HG03558 (cell line): ENCODE results near the gene PRDM16.
"Not testable (repeated sequence)": the region's sequence is repeated elsewhere in the genome, so short reads cannot be mapped to it uniquely, and the experiment has no call there.

ENCODE experiments used
- ATAC-seq: cut with Tn5 transposase; IDR thresholded peaks from one replicate; pipeline ENCODE4 v1.9.1; 2021; ENCODE audit warnings: moderate number of reproducible peaks; ENCODE audit not compliant: unreplicated experiment; ENCODE audit errors: extremely low read depth

The PRDM16 gene

DNA sequence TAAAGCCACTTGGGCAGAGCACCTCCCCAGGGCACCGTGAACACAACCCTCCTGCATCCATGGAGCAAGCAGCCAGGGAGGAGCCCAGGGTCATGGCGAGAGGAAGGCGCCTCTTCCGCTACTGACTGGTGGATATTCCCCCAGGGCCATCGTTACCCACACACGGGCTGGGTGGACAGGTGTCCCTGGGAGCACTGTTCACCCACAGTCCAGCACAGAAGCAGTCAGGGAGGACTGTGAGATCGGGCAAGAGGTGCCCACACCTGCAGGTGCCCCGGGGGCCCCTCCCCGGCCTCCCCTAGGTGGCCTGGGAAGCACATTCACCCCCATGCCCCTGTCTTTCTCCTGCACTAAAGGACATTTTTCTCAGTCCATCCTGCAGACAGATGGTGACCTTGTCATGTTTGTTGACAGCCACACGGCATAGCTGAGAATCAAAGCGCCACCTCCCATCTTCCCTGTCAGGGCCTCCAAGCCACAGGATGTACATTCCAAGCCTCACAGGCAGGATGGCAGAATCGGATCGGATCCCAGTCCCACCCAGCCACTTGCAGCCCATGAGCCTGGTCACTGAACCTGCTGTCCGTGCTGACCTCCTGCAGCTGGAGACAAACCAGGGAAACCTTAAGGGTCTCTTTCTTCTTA is 160.2 kb downstream of the PRDM16 start:
- ATAC-seq, result no peak

GRCh38 chr1:3230553-3230952 is 161.6 kb downstream of the PRDM16 start:
- no peak for ATAC-seq

- ATAC-seq, result no peak
These were observed 162.2 kb downstream of the PRDM16 start for GRCh38 chr1:3231245-3231644.

- no peak for ATAC-seq
These were observed 162.8 kb downstream of the PRDM16 start for GRCh38 chr1:3231826-3232225.

DNA sequence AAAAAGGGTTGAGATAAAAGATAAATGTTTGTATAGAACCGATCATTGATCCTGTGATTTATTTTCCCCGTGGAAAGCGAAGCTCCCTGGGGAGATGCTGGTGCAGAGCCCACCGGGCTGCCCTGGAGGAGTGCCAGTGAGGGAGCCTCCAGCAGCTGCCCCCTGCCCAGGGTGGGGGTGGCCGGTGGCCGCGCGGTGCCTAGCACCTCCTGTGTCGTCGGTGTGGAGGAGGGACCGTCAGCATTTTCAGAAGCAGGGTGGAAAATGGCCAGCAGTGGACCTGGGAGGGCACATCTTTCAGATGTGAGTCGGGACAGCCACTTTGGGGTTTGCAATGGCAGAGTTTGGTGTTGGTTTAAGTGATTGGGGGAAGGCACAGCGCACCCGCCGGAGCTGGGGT is 164.0 kb downstream of the PRDM16 start:
- no peak for ATAC-seq

- ATAC-seq, result no peak
These were observed 164.5 kb downstream of the PRDM16 start for GRCh38 chr1:3233551-3233950.

- ATAC-seq, result no peak
These were observed 165.3 kb downstream of the PRDM16 start for GRCh38 chr1:3234281-3234680.

DNA sequence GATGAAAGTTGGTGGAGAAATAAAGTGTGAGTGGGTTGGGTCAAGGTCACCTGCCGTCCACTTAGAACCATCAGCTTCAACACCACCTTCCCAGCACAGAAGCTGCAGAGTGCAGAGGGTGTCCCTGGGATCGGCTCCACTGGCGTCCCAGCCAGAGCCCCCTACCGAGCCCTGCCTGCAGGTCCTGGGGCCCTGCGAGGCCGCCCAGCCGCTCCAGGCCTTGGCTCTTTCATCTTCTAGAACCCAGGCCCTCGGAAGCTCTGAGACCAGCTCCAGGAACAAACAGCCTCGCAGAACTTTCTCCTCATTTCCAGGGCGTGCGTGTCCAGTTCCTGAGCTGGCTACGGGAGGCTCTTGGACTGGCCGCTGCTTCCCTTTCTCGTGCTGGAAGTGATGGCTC is 166.0 kb downstream of the PRDM16 start:
- ATAC-seq, result no peak

DNA sequence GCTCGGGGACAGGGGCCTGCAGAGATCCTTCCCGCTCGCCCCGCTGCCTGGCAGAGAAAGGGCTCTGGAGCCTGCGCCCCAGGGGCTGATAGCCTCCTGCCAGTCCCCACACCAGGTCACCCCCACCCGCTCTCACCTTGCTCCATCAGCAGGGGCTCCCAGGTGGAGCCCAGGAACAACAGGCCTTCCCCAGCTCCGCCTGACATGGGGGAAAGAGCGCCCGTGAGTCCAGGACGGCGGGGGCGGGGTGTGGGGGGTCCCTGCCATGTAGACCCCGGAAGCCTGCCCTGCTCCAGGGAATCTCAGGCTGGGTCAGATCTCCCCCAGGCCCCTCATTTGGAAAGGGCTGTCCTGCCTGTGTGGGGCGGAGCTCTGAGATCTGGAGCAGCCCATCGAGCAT is 166.5 kb downstream of the PRDM16 start:
- ATAC-seq, result no peak

DNA sequence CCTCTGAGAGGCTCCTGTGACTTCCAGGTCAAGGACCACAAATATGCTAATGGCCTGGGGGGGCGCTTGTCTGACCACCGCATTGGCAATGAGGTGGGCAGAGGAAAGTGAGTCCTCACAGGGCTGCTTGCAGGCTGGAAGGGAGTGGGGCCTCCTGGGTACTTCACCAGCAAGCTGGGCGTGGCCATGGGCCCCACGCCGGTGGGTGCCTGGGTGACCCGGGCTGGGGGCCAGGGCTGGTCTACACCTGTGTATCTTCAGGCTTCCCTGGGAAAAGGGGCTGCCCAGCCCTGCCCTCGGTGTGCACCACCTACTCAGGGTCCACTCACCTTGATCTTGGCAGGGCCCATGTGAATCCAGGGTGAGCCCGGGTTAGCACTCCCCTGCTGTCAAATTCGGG is 167.4 kb downstream of the PRDM16 start:
- ATAC-seq, result no peak

DNA sequence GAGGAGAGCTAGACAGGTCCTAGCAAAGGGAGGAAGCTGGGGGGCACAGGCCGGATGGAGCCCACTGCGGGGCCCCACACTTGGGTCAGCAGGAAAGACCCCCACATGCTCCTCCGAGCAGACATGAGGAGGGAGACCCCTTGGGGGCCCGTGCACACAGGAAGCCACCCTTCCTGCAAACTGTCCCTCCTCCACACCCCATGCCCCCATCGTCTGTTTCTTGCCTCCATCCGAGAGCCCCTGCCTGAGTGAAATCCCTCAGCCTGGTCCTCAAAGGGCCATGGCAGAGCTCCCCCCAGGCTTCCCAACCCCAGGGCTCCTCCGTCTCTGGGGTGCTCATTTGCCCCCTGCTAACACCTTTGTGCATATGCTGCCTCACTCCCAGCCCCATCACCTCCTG is 168.0 kb downstream of the PRDM16 start:
- no peak for ATAC-seq

GRCh38 chr1:3237570-3237969 is 168.6 kb downstream of the PRDM16 start:
- ATAC-seq, result no peak

GRCh38 chr1:3237994-3238702 is 169.1 kb downstream of the PRDM16 start:
- no peak for ATAC-seq

GRCh38 chr1:3238703-3239278 is 169.8 kb downstream of the PRDM16 start:
- no peak for ATAC-seq

DNA sequence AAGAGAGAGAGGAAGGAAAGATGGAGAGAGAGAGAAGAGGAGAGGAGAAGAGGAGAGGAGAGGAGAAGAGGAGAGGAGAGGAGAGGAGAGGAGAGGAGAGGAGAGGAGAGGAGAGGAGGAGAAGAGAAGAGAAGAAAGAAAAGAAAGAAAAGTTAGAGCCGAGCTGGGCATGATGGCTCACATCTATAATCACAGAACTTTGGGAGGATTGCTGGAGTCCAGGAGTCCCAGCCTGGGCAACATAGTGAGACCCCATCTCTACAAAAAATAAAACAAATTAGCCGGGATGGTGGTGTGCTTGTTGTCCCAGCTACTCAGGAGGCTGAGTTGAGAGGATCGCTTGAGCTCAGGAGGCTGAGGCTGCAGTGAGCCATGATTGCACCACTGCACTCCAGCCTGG is 171.0 kb downstream of the PRDM16 start:
- not testable (repeated sequence) for ATAC-seq

DNA sequence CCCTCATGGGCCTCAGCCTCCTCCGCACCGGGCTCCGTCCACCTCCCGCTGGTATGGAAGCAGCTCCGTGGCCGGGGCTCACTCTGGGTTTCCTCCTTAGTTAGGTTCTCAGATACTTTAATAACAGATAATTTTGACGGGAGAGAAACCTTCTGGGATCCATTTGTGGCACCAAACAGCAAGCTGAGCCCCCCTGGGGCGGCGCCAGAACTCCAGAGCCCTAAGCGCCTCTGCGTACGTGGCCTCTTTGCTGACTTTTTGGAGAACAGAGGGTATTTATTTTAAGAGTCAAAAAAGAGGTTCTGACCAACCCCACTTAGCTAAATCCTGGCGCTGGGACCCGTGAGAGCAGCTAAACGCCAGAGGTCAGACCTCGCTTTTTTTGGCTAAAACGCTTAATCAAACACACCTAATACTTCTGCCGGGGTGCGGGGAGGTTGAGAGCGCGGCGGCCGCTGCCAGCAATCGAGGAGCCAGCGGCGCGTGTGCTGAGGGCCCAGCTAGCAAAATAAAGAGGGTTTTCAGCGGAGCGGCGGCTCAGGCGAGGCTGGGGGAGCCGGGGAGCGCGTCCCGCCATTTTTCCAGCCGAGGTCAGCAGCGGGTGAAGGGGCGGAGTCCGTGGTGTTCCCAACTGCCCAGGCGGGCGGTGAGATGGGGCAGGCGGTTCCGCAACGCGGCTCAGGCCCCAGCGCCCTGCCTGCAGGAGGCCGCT is 171.7 kb downstream of the PRDM16 start:
- no peak for ATAC-seq

- no peak for ATAC-seq
These were observed 172.2 kb downstream of the PRDM16 start for GRCh38 chr1:3241236-3241550.

DNA sequence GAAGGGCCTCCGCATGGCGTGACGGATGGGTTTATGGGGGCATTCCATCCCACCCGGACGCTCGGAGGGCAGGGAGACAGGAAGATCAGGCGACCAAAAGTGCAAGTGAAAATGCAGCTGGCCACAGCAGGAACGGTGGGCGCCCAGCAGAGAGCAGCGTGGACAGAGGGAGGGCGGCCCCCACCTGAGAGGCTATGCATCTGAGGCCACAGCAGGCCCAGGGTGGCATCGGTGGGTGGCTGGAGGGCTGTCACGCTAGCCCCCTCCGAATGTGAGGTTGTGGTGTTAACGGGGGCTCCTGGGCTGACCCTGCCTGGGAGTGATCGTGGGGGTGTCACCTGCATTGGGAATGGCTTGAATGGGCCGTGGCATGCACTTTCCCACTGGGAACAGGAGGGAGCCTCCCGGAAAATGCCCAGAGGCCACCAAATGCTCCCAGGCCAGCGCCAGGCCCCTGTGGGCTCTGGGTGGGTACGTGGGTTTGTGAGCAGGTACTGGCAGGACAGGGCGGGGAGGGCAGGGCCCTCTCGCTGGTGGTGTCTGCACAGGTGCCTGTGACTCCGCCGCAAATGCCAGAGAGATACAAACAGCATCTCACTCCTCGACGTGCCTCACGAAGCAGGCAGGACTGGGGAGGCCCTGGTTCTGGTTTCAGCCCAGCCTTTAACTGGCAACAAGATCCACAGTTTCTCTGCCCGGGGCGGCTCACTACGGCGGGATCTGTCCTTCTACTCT is 172.8 kb downstream of the PRDM16 start:
- ATAC-seq, result no peak

- no peak for ATAC-seq
These were observed 173.6 kb downstream of the PRDM16 start for GRCh38 chr1:3242408-3243260.

GRCh38 chr1:3243304-3243703 is 174.3 kb downstream of the PRDM16 start:
- ATAC-seq, result no peak
